ENCODE data around the gene ANAPC5.
"Not testable (repeated sequence)": the region's sequence is repeated elsewhere in the genome, so short reads cannot be mapped to it uniquely, and the experiment has no call there.

The ANAPC5 gene

DNA sequence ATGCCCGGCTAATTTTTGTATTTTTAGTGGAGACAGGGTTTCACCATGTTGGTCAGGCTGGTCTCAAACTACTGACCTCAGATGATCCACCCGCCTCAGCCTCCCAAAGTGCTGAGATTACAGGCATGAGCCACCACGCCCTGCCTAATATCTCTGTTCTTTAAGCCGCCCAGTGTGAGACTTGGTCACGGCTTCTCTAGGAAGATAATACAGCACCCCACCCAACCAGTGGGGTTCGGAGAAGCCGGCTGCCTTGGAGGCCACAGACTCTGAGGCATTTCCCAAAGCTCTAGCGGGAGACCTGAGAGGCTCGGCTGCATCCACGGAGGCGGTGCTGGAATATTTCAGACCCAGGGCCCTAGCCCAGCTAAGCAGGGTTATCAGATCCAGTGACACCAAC, 69.3 kb downstream of the ANAPC5 start:
- DNase-seq, result not testable (repeated sequence)

DNA sequence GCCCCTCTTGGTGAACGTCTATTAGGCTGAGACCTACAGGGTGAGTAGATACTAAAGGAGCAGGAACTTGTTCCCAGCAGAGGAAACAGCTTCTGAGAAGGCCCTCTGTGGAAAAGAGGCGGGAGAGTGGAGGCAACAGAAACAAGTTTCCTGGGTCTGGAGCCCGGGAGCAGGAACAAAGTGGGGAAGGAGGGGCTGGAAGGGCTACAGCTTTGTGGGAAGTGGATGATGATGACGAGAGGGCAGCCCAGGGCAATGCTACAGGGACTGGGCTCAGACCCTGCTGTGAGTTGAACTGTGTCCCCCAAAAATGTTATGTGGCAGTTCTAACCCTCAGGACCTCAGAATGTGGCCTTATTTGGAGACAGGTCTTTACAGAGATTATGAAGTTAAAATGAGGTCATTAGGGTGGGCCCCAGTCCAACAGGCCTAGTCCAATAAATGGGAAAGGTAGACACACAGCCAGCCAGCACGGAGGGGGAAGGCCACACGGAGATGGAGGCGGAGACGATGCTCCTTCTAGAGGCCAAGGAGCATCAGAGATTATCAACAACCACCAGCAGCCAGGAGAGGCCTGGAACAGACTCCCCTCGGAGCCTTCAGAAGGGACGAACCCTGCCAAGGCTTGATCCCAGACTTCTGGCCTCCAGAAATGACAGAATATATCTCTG, 70.0 kb downstream of the ANAPC5 start:
- DNase-seq, result no peak

DNA sequence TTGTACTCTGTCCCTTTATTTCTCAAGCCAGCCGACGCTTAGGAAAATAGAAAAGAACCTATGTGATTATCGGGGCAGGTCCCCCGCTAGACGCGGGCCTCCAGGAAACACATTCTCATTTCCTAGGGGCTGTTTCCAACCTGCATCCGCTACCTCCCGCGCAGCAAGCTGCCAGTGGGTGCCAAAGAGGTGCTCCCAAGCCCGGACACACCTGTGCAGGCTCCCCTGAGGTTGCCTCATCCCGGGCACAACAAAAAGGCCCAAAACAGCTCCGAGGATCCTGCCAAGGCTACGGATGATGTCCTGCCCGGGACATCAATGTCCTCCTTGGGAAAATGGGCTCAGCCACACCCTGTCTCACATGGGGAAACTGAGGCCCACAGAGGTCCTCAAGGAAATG, 71.1 kb downstream of the ANAPC5 start:
- DNase-seq, result not testable (repeated sequence)

DNA sequence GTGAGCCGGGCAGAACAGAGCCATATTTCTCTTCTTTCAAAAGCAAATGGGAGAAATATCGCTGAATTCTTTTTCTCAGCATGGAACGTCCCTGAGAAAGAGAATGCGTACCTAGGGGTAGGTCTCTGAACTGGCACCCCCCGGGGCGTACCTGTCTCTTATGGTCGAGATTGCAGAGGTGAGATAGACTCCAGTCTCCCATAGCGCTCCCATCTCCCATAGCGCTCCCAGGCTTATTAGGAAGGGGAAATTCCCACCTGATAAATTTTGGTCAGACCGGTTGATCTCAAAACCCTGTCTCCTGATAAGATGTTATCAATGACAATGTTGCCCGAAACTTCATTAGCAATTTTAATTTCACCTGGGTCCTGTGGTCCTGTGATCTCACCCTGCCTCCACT, 71.7 kb downstream of the ANAPC5 start:
- DNase-seq, result not testable (repeated sequence)

DNA sequence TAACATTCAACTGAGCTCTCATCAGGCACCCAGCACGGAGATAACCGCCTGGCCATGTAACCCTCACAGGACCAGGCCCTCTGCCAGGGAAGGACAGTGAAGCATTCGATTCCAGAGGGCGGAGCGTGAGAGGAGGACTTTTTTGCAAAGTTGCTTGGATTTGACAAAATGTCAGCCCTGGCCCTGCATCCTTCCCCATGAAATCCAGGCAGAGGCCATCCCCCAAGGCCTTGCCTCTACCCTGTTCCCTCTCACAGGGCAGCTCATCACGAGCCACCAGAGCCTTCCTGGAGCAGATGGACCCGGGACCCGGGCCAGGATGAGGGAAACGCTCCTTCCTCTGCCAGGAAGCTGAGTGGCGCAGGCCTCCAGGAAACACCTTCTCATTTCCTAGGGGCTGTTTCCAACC, 72.7 kb downstream of the ANAPC5 start:
- no peak for DNase-seq

DNA sequence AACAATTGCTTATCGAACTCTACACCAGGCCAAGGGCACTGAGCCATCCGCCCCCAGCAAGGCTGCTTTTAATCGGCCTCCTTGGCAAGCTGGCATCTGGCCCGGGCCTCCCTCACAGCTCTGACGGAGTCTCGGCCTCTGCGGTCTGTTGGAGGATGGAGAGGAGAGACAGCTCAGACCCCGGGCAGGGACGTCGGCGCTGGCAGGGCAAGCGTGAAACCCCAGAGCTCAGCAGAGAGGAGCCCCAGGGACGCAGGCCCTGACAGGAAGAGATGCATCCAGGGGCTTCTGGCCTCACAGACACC, 73.2 kb downstream of the ANAPC5 start:
- no peak for DNase-seq

DNA sequence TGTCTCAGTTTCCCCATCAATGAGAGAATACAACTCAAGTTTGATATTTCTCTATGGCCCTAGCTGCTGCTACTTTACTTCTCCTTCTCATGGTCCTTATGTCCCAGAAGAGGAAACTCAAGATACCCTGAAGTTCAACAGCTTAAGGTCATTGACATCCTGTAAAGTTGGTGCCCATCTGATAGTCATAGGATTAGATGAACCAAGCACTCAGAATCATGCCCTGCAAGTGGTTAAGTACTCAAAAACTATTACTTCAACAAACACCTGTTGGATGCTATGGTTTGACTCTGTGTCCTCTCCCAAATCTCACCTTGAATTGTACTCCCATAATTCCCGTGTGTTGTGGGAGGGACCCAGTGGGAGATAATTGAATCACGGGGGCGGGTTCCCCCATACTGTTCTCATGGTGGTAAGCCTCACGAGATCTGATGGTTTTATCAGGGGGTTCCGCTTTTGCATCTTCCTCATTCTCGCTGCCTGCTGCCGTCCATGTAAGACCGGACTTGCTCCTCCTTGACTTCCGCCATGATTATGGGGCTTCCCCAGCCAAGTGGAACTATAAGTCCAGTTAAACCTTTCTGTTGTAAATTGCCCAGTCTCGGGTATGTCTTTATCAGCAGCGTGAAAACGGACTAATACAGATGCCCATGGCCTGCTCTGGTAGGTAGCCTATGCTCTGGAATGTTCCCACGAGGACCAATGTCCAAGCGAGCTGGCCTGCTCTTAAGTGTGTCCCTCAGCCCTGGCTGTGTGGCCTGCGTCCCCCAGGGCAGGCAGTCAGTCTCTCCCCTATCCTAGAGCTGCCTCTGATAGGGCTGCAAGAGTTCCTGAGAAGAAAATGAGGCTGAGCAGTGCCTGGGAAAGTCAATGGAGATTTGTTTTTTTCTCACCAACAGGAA, 73.8 kb downstream of the ANAPC5 start:
- no peak for DNase-seq

DNA sequence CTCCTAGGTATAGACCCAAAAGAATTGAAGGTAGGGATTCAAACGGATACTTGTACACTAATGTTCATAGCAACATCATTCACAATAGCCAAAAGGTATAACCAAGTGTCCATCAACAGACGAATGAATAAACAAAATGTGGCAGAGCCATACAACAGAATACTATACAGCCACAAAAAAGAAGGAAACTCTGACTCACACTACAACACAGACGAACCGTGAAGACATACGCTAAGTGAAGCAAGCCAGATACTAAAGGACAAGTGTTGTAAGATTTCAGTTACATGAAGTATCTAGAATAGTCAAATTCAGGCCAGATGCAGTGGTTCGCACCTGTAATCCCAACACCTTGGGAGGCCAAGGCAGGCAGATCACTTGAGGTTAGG, 74.8 kb downstream of the ANAPC5 start:
- no peak for DNase-seq

DNA sequence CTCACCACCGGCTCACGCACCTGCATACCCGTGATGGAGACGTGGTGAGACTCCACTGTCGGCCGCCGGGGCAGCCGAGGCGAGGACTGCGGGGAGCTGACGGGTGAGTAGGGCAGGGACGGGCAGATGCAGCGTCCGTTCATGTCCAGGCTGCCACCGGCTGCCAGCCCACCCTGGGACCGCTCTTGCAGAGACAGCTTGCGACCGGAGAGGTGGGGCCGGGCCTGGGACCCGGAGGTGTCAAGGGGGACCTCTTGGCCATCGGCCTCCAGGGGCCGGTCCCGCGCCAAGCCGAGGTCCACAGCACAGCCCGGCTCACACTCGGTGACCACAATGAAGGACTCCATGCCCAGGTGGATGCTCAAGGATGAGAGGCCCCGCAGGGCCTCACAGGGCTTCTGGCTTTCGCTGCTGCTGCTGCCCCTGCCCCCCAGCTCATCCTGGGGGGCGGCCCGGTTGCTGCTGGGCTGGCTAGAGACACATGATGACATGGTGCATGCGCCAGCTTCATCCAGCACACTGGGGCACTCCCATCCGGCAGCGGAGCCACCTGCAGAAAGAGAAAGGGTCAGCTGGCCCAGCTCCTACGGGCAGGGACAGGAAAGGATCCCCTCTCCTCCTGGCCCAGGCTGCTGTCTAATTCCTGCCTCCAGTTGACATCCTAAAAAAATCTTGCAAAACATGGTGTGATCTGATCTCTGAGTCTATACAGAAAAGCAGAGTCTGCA, 78.0 kb downstream of the ANAPC5 start:
- DNase-seq, result no peak

DNA sequence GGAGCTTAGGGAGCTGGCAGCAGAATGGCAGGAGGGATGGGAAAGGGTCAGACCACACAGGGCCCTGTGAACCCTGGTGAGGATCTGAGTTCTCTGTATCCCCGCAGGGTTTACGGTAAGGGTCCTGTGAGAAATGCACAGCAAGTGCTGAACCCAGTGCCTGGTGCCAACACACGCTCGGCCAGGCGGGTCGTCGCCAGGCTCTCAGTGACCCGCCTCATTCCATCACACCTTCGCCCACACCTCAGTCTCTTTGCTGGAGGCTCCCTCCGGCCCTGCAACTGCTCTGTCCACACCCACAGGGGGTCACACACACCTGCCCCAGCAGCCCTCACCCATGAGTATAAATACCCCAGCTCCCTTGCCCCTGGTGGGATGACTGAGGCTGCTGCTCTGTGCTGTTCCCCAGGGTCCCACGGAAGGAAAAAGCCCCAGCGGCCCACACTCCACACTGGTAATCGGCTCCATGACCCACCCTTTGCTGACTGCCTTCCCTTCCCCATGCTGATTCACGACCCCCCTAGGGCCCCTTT, 78.8 kb downstream of the ANAPC5 start:
- DNase-seq, result no peak

DNA sequence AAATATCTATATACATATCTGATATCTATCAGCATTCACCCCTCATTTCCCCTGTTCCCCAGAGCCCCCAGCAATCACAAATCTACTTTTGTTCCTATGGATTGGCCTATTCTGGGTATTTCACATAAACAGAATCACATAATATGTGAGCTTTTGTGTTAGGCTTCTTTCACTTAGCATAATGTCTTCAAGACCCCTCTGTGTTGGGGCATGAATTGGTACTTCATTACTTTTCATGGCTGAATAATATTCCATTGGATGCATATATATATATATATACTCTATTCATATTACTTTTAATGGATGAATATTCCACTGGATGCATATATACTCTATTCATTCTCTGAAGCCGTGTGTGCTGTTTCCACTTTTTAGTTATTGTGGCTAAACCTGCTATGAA, 84.4 kb downstream of the ANAPC5 start:
- DNase-seq, result no peak

DNA sequence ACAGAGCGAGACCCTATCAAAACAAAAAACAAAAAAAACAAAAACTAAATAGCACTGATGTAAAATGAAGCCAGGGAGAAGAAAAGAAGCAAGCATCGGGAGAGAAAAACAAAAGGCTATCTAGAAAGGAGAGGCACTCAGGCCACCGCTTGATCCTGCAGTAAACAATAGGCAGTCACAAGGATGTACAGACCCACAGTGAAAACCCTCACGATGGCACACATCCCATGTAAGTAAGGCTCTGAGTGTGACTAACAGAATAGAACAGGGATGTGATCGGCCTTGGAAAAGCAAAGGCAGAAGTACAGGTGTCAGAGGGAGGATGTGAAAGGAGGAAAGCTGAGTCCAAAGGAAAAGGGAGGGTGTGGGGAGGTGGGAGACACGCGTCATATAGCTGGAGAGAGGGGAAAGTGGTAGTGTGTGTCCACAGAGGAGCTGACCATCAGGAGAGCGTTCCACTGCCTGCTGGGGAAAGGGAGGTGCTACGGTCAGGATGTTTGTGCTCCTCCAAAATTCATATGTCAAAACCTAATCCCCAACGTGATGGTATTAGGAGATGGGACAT, 87.2 kb downstream of the ANAPC5 start:
- DNase-seq, result no peak

DNA sequence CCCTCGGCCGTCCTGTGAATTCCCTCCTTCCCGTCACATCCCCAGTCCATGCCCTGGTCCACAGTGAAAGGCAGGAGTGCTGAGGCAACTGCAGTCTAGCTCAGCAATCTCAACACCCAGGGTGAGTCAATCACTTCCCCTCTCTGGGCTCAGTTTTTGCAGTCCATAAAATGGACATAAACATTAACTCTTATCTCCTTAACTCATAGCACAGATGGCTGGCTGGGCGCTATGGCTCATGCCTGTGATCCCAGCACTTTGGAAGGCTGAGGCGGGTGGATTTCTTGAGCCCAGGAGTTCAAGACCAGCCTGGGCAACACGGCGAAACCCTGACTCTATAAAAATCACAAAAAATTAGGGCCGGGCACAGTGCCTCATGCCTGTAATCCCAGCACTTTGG, 88.1 kb downstream of the ANAPC5 start:
- no peak for DNase-seq

DNA sequence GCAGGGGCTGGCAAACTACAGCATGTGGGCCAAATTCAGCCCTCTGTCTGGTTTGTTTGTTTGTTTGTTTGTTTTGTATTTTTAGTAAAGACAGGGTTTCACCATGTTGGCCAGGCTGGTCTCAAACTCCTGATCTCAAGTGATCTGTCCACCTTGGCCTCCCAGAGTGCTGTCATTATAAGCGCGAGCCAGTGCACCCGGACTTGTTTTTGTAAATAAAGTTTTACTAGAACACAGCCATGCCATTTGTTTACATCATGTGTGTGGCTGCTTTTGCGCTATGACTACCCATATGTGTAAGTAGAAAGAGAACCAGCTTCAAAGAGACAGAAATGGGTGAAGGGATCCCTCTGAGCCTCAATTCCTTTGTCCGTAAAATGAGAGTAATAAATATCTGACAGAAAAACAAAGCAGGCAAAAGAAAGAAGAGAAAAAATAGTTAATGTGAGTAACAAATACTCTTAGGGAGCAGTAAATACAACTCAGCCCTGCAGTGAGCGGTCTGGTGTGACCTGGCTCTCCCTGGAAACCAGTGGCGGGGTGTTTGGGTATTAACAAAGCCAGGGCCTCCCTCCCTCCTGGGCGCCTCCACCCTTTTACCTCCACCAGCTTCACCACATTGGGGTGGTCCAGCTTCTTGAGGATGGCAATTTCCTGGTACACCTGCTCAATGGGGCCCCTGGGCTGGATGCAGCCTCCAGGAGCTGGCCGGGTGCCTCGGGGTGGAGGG, 88.8 kb downstream of the ANAPC5 start:
- DNase-seq, result no peak

DNA sequence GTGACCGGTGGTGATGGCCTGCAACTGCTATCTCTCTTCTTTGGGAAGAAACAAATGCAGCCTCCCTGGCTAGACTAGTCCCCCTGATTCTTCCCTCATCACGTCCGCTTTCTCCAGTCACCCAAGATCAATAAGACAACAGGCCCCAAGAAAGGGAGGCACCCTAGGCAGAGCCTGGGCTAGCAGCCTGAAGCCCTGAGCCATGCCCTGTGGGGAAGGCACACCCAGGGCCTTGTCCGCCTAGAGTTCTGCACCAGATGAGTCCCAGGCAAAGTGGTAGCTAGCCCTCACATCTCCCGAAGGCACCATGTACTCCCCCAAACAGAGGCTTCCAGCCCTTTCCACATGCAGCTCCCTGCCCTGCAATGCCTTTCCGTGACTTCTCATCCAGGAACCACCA, 90.8 kb downstream of the ANAPC5 start:
- no peak for DNase-seq

DNA sequence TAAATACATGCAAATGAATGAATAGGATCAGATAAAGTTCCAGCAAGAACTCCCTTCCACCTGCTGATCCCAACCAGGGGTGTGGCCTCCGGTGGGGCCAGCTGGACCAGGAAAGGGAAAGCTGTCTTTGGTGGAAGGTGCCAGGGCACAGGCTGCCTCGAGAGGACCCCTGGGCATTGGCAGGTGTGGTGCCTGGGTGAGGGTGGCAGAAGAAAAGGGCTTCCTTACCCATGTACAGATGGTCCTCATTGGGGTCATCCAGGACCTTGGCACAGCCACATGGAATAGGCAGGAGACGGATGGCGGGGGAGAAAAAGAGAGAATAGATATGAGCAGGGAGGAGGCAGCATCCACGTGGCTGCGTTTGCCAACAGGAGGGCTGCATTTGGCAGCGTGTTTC, 92.1 kb downstream of the ANAPC5 start:
- no peak for DNase-seq

DNA sequence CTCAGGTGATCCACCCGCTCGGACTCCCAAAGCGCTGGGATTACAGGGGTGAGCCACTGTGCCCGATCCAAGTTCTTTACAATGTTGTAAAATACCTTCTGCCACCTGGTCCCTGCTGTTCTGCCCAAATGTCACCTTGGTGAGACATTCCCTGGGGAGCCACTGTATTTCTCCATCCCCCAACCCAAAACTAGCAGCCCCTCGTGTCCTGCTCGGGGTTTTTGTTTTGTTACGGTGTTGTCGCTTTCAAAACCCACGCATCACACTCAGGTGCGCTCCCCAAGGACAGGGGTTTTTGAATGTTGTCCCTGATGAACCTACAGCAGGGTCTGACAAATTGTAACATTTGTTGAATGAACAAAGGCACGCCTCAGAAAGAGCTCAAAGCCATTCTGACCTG, 93.1 kb downstream of the ANAPC5 start:
- DNase-seq, result no peak

All from activated CD4-positive, alpha-beta T cell treated with anti-CD3 and anti-CD28 coated beads for 1 hour (primary cell).